HG03025 (cell line): Measurements from ENCODE around the gene SAXO1.
"Not testable (repeated sequence)": the region's sequence is repeated elsewhere in the genome, so short reads cannot be mapped to it uniquely, and the experiment has no call there.

Experiments used
- ATAC-seq: cut with Tn5 transposase; IDR thresholded peaks from one replicate; pipeline ENCODE4 v1.9.1; 2021; ENCODE audit warnings: mild to moderate bottlenecking, moderate library complexity; ENCODE audit not compliant: unreplicated experiment, low FRiP score

SAXO1 gene

DNA sequence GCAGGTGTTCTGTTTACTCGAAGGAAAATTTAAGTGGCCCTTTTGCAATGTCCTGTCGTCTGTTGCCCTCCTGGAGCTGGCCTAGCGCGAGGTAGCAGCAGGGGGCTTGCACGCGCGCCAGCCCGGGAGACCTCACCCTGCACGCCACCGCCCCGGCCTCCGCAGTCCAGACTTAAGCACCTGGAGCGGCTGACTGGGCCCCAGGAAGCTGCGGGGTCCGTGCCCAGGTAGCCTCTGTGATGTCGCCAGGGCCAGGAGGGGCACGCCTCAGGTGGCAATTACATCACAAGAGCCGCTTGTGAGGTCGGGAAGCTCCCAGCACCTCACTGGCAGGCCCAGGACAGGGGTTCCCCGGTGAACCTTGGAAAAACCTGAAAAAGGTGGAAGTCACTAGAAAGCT is at the start of gene SAXO1:
Gene SAXO1, minus strand, starts transcription at position 195 of the 400 bp plus-strand sequence. CDS start 301 bp downstream, outside the sequence.
- no peak for ATAC-seq

- no peak for ATAC-seq
These were observed 41.8 kb upstream of the SAXO1 start for GRCh38 chr9:19074836-19075235.

DNA sequence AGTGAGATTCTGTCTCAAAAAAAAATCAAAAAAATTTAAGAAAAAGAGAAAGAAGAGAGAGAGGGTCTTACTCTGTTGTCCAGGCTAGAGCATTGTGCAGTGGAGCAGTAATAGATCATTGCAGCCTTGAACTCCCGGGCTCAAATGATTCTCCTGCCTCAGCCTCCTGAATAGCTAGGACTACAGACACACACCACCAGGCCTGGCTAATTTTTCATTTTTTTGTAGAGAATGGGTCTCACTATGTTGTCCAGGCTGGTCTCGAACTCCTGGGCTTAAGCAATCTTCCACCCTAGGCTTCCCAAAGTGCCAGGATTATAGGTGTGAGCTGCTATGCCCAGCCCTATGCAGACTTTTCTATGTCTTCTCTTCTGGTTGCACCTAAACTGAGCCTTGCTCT is 41.2 kb upstream of the SAXO1 start:
- no peak for ATAC-seq

DNA sequence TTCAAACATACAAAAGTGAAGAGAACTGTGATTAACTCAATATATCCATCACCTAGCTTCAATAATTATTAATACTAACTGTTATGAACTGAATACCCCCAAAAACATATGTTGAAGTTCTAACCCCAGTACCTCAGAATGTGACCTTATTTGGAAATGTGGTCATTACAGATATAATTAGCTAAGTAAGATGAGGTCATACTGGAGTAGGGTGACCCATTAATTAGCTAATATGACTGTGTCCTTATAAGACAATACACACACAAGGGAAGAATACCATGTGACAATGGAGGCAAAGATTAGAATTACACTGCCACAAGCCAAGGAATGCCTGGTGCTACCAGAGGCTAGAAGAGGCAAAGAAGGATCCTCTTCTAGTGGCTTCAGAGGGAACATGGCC is 24.0 kb upstream of the SAXO1 start:
- no peak for ATAC-seq

- no peak for ATAC-seq
These were observed 17.9 kb upstream of the SAXO1 start for GRCh38 chr9:19050637-19051591.

DNA sequence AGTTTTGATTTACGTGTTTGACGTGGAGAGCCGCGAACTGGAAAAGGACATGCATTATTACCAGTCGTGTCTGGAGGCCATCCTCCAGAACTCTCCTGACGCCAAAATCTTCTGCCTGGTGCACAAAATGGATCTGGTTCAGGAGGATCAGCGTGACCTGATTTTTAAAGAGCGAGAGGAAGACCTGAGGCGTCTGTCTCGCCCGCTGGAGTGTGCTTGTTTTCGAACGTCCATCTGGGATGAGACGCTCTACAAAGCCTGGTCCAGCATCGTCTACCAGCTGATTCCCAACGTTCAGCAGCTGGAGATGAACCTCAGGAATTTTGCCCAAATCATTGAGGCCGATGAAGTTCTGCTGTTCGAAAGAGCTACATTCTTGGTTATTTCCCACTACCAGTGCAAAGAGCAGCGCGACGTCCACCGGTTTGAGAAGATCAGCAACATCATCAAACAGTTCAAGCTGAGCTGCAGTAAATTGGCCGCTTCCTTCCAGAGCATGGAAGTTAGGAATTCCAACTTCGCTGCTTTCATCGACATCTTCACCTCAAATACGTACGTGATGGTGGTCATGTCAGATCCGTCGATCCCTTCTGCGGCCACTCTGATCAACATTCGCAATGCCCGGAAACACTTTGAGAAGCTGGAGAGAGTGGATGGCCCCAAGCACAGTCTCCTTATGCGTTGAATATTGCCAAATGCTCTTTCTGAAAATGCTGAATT is 17.1 kb upstream of the SAXO1 start:
- no peak for ATAC-seq

DNA sequence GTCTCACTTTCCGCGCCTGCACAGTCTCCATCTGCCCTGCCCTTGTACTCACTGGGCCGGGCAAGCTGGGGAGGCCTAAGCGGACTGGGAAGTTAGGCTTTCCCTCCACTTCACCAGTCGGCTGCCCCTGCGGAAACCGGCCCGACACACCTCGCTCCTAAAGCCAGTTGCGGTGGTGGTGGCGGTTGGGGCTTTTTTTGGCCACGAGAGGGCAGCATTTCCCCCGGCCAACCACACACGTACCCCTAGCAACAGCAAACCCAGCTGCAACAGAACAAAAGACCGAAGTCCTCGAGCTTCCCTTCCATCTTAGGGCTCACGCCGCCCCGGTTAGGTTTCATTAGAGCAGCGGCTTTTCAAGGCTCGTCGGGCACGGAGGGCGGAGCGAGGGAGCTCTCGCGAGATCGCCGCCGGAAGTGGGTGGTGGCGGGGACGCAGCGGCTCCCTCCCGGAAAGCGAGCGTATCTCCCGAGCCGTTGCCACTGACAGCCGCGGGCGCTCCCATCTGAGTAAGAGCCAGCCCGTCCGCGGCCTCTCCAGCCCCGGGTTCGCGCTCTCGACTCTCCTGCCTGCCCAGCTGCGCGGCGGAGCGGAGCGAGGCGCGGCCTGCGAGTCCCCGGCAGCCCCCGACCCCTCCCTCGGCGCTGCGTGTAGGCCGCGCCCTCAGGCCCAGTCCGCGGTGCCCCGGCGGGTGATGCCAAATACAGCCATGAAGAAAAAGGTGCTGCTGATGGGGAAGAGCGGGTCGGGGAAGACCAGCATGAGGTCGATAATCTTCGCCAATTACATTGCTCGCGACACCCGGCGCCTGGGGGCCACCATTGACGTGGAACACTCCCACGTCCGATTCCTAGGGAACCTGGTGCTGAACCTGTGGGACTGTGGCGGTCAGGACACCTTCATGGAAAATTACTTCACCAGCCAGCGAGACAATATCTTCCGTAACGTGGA is 16.2 kb upstream of the SAXO1 start, which contains the start of gene RRAGA:
Gene RRAGA, plus strand, starts transcription at position 462 of the 951 bp plus-strand sequence. Its CDS starts 233 bp downstream, at position 695.
- peak; percentile 93 for ATAC-seq

- ATAC-seq = no peak
These were observed 3.6 kb upstream of the SAXO1 start for GRCh38 chr9:19036611-19037010.

DNA sequence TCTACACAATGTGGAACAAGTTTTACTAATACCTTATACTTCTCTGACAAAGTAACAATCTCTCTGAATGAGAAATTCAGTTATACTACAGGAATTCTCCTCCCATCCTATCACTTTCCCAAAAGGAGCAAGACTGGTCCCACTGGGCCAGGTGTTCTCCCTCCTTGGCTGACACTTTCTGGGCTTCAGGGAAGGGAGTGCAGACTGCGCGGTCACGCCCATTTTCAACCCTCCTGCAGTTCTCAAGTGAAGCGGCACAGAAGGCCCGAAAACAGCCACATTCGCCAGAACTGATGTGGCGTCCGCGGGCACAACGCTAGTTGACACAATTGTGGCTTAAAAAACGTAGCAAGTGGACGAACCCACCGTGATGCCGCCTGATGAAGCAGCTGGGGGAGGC is 603 bp downstream of the SAXO1 start:
- no peak for ATAC-seq

- peak; percentile 68 for ATAC-seq
These were observed 2.1 kb downstream of the SAXO1 start for GRCh38 chr9:19030899-19031298.

- ATAC-seq = peak; percentile 50
These were observed 4.1 kb downstream of the SAXO1 start for GRCh38 chr9:19028835-19029451.

GRCh38 chr9:19027825-19028224 is 5.2 kb downstream of the SAXO1 start:
- no peak for ATAC-seq

DNA sequence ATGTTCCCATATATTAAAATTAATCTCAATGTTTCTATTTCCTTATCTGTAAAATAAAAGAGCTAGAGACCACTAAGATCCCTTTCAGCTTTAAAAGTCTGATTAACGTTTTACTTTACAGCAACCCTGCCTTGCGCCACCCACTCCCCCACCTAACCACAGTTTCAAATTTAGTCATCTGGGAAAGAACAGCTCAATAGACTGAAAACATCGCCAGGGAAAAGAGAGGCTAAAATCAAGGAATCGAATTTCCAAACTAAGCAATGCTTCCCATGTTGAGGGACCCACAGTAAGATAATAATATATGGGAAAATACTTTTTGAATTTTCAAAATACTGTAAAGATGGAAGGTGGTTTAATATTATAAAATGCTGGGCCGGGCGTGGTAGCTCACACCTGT is 6.6 kb downstream of the SAXO1 start:
- ATAC-seq = no peak

DNA sequence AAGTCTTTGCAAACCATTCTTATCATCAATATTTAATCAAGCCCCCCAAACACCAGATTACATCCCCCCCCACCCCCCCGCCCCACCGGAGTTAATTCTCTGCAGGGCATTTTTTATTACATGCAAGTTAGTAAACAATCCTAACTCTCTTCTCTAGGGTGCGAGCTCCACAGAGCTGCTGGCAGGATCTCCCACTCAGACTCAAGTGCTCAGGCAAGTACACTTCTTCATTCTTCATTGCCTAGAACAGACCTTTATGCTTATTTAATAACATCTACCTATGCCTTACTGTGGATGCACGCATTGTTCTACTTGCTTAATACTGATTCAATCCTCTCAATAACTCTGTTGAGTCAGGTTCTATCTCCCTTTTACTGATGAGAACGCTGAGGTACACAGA is 9.9 kb downstream of the SAXO1 start:
- no peak for ATAC-seq

DNA sequence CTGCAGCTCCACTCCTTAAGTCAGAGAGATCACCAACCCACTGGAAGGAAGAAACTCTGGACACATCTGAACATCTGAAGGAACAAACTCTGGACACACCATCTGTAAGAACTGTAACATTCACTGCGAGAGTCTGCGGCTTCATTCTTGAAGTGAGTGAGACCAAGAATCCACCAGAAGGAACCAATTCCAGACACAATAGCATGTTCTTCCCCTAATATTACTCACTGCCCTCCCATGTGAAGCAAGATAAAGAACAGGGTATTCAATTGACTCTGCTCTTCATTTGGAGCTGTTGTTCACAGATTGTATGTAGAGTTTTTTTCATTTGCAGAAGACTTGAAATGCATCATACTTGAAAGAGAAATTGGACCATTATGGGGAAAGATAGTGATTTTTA is 10.8 kb downstream of the SAXO1 start:
- ATAC-seq = peak; percentile 48

DNA sequence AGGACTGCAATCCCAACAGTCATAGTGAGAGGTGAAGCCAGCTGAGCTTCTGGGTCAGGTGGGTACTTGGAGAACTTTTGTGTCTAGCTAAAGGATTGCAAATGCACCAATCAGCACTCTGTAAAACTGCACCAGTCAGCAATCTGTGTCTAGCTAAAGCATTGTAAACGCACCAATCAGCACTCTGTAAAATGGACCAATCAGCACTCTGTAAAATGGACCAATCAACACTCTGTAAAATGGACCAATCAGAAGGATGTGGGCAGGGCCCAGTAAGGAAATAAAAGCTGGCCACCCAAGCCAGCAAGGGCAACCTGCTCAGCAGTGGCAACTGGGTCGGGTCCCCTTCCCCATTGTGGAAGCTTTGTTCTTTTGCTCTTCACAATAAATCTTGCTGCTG is 11.4 kb downstream of the SAXO1 start:
- not testable (repeated sequence) for ATAC-seq

DNA sequence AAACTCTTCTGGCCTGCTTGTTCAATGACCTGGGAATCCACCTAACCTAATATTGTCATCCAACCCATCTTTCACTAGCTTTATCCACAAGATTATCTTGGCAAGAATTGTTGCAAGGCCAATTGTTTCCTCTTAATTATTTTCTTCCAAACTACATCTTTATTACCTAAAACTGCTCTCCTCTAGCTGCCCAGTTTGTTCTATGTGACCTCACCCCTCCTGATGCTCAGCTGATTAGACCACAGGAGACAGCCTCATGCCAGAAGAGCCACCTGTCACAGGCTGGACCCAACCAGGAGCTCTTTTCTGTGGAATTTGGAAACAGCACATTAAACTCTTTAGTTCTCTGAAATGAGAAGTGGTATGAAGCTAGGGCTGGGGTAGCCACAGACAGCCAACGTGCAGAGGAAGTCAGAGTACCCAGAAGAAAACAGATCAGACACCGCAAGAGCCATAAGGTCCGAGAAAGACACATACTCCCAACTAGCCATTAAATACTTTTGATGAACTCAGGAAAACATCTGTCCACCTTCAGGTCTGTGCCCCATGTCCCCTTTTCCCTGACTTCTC is 12.0 kb downstream of the SAXO1 start:
- ATAC-seq = no peak

DNA sequence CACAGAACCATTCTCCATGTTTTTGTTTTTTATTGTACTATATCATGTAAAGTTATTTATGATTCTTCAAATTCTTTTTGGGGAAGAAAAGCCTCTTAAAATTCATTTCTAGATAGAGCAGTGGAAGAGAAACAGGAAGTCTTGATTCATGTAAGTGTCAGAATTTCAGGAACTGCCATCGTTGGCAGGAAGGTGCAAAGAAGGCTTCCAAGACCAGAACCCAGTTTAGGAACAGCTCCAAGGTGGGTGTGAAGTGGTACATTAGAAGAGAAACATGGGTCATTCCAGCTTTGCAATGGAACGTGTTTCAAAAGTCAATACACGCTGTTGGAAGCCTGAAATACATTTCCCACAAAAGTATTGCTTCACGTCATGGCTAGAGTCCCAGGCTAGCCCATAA is 14.8 kb downstream of the SAXO1 start:
- ATAC-seq = no peak

DNA sequence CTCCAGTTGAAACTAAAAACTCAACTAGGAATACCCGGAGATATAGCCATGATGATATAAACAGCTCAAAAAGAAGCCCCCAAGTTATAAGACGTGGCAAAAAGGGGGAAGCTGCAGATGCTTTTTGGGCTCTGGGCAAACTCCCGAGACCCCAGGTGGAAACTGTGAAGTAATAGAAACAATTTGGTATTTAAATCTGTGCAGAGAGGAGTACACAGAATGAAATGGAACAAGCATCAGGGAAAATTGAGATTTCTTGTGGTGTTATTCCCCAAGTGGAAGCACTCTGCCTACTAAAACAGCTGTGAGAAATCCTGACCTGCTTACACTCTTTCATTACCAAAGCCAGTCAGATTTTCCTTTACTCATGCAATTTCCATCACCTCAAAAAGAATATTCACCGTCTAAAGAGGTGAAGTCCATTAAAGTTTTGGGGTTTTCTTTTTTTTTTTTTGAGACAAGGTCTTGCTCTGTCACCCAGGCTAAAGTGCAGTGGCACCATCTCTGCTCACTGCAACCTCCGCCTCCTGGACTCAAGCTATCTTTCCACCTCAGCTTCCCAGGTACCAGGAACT is 23.5 kb downstream of the SAXO1 start:
- ATAC-seq = no peak
